HG03064 (cell line): ENCODE data around the gene TRIM52.
"Not testable (repeated sequence)": the region's sequence is repeated elsewhere in the genome, so short reads cannot be mapped to it uniquely, and the experiment has no call there.

Experiments
- ATAC-seq: cut with Tn5 transposase; IDR thresholded peaks from one replicate; pipeline ENCODE4 v1.9.1; 2021; ENCODE audit warnings: low read depth; ENCODE audit not compliant: unreplicated experiment

Gene TRIM52

GRCh38 chr5:181260720-181261319 is at the start of gene TRIM52:
TRIM52 (minus strand) TSS chr5:181261143; CDS start chr5:181260813, 330 bp downstream.
- ATAC-seq: peak; percentile 80

DNA sequence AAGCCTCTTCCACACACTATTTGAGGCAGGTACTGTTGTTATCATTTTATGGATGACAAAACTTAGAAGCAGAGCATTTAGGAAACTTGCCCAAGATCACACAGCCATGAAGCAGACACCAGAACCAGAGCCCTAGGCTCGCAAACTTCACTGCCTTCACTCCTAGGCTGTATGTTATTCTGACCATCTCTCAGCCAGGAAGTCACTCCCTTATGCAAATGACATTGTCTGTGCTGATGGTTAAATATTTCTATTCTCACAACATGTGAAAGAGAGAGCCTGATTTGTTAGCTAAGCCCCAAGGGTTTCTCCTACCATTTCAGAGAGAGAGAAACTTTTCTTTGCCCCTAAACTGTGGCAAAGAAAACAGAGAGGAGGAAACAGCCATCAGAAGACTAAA is 26.4 kb upstream of the TRIM52 start:
- ATAC-seq: not testable (repeated sequence)

DNA sequence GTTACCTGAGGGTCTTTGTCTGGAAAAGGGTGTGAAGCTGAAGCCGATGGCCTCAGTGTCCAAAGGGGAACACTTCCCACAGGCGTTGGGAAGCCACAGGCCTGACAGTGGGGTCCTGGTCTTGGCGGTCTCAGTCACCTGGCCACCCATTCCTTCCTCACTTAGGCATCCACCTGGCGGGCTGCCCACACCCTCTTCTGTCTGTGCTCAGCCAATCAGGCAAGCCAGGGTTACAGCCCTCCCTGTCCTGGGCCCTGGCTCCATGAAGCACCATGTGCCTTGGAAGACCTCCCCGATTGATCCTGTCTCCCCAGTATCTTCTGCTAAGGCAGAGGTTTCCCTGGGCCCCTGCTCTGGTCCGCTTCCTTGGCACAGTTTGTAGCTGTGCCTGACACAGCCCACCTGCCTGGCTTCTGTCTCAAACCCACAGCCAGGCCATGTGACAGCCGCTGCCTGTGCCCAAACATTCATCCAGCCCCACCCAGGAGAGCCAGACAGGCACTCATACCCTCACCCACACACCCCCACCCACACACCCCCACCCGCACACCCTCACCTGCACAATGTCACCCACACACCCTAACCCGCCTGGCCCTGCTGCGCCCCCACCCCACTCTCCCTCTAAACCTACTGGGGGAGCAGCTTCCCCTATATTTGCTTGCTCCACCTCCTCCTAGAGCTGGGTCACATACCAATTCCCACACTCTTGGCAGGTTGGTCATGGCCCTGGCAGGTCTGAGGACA is 25.2 kb upstream of the TRIM52 start:
- not testable (repeated sequence) for ATAC-seq

GRCh38 chr5:181283841-181284755 is 23.2 kb upstream of the TRIM52 start:
- ATAC-seq: not testable (repeated sequence)

DNA sequence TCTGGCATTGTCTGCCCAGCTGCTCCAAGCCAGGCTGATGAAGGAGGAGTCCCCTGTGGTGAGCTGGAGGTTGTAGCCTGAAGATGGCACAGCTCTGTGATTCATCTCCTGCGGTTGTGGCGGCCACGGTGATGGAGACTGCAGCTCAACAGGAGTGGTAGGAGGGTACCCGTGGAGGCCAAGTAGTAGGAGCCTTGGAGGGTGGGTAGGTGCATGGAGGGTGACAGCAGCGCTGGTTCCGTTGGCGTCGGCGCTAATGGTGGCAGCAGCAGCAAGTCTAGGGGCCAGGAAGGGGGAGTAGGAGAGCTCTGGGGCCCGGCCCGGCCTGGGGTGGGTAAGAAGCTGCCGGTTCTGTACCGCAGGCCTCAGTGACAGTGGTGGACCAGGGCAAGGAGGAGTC is 22.4 kb upstream of the TRIM52 start:
- no peak for ATAC-seq

- no peak for ATAC-seq
Measured at GRCh38 chr5:181282874-181283273, 21.9 kb upstream of the TRIM52 start.

DNA sequence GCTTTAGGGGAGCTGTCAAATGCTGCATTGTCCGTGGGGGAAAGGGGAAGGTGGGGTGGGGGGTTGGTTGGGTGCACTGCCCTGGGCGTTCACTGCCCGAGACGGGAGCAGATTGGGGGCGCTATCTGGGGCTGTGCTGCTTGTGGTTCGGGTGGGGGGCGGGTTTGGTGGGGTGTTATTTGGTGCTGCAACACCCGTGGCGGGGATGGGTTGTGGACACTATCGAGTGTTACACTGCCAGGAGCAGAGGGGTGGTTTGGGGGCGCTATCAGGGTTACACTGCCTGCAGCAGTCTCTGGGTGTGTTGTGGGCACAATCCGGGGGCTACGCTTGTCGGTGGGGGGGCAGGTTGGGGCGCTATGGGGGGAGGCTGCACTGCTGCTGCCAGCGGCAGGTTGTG is 21.5 kb upstream of the TRIM52 start:
- not testable (repeated sequence) for ATAC-seq

- ATAC-seq: no peak
Measured at GRCh38 chr5:181281984-181282316, 21.0 kb upstream of the TRIM52 start.

- ATAC-seq: no peak
Measured at GRCh38 chr5:181281077-181281983, 20.4 kb upstream of the TRIM52 start.

- no peak for ATAC-seq
Measured at GRCh38 chr5:181280251-181280762, 19.4 kb upstream of the TRIM52 start.

DNA sequence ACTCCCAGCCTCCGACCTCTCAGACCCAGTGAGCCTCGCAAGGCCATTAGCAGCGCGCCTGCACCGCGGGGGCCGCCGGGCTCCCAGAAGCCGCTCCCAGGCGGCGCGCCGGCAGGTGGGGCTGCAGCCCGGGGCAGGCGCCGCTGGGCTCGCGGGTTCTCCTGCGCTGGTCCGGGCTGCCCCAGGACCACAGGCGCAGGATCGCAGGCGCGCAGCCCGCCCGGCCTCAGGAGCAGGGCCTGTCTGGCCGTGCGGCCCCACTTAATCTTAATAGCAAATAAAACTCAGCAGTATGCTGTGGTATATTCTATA is 12.4 kb upstream of the TRIM52 start:
- ATAC-seq: not testable (repeated sequence)

- no peak for ATAC-seq
Measured at GRCh38 chr5:181271081-181271480, 10.1 kb upstream of the TRIM52 start.

DNA sequence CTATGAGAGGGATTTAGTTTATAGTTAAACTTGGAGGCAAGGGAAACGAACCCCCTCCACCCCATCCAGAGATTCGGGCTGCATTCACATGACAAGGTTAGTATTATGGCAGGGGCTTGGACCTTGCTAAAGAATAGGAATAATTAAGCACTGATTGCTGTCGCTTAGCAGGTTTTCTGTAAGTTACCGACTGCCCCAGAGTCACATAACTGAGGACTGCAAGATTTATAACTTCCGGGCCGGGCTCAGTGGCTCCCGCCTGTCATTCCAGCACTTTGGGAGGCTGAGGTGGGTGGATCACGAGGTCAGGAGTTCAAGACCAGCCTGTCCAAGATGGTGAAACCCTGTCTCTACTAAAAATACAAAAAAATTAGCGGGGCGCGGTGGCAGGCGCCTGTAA is 7.0 kb upstream of the TRIM52 start:
- not testable (repeated sequence) for ATAC-seq

DNA sequence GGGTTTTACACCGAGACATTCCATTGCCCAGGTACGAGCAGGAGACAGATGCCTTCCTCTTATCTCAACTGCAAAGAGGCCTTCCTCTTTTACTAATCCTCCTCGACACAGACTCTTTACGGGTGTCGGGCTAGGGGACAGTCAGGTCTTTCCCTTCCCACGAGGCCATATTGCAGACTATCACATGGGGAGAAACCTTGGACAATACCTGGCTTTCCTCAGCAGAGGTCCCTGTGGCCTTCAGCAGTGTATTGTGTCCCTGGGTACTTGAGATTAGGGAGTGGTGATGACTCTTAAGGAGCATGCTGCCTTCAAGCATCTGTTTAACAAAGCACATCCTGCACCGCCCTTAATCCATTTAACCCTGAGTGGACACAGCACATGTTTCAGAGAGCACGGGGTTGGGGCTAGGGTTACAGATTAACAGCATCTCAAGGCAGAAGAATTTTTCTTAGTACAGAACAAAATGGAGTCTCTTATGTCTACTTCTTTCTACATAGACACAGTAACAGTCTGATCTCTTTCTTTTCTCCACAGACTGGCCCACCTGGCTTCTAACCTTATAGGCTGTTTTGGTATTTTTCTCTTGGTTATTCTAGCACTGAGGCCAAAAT is 6.5 kb upstream of the TRIM52 start:
- ATAC-seq: not testable (repeated sequence)

DNA sequence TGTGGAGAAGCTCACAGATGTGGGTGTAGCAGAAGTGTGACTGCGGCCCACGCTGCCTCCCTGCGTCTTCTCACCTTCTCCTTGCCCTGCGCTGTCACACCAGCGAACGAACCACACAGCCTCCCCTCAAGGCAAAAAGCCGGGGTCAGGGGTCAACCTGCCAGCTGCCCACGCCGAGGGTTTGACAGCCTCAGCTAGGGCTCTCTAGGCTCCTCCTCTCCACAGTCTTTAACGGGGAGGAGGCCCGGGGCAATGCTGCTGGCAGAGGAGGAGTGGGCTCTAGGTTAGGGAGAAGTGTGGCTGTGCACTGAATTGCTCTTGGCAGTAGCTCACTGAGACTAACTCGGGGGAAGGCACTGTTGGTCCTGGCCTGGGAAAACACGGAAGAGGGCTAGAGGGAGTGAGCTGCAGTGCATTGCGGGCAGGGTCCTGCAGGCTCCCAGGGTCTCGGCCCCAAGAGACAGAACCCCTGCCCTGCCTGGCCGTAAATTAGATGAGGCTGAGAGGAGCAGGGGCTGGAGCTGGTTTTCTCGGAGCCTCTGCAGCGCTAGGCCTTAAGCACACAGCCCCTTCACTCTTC is 4.2 kb upstream of the TRIM52 start:
- no peak for ATAC-seq

- ATAC-seq: no peak
Measured at GRCh38 chr5:181263633-181264032, 2.7 kb upstream of the TRIM52 start.

DNA sequence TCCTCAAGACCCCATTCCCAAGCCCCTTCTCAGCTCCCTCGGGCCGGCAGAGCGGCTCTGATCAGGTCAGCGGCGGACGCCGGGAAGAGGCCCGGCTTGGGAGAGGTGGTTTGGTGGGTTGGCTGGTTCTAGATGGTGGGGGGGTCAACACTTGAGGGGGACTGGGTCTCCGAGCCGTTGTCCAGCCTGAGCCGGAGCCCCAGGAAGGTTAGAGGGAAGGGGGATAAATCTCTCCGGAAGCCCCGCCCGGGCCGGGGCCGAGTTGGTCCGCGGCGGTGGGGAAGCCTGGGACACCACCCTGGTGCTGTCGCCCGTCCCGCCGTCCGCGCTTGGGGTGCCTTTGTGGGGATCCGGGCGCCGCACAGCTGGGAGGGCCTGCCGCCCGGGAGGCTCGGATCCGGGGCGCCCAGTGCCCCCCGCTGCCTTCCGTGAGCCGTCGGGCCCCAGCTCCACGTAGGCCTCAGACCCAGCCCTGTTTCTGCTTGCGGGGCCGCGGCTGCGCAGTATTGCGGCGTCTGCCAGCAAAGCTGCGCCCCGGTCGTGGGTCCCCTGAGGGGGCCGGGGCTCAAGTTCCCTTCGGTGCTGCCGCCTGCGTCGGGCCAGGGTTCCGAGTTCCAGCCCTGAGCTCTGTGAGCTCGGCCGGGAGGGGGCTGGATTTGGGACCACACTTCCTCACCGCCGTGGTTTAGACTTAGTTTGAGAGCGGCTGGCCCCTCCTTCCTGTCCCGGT is 542 bp upstream of the TRIM52 start:
- ATAC-seq: peak; percentile 43

- ATAC-seq: no peak
Measured at GRCh38 chr5:181259974-181260719, 796 bp downstream of the TRIM52 start.
